Esophagus (tissue), 2 donors: Measurements from ENCODE around the gene KRTAP3-2. TPM values are rescaled to one million over a fixed set of nuclear protein-coding genes. Genes with fewer than 3 reads are reported as not detected.

Source experiments
- H3K27ac ChIP-seq, 2 donors: one replicate each; pipeline ENCODE4 v1.5.1; 2013; ENCODE audit warnings: low read depth in 2 of 2, mild to moderate bottlenecking in 2 of 2, inconsistent platforms in 1 of 2, low read length in 1 of 2, moderate library complexity in 1 of 2
- H3K27me3 ChIP-seq, 2 donors: one replicate each; pipeline ENCODE4 v1.6.1; 2013; ENCODE audit warnings: low read length in 2 of 2, control low read depth in 1 of 2, mild to moderate bottlenecking in 1 of 2; ENCODE audit not compliant: insufficient read depth in 2 of 2, control insufficient read depth in 1 of 2
- H3K36me3 ChIP-seq, 2 donors: one replicate each; pipeline ENCODE4 v1.6.1; 2013; ENCODE audit warnings: low read length in 1 of 2; ENCODE audit not compliant: control insufficient read depth in 2 of 2, insufficient read depth in 2 of 2
- H3K4me1 ChIP-seq, 2 donors: one replicate each; pipeline ENCODE4 v1.6.1; 2013; ENCODE audit warnings: low read length in 1 of 2; ENCODE audit not compliant: control insufficient read depth in 2 of 2, insufficient read depth in 2 of 2
- H3K4me3 ChIP-seq, 2 donors: one replicate each; pipeline ENCODE4 v1.5.1; 2013; ENCODE audit warnings: low read length in 2 of 2, mild to moderate bottlenecking in 2 of 2, low read depth in 1 of 2, moderate library complexity in 1 of 2
- H3K9me3 ChIP-seq, 2 donors: one replicate each; pipeline ENCODE4 v1.6.1; 2013; ENCODE audit warnings: mild to moderate bottlenecking in 2 of 2, low read depth in 1 of 2, low read length in 1 of 2, moderate library complexity in 1 of 2; ENCODE audit not compliant: control insufficient read depth in 2 of 2, insufficient read depth in 1 of 2
- WGBS, 2 donors: extraction: QIAGEN DNeasy Blood & Tissue Kit; methylation state at CpG; one replicate each; pipeline ENCODE4 v1.1.7; 2013; 5-methylcytosine and 5-hydroxymethylcytosine counted together
- polyA plus RNA-seq, 2 donors: library from polyadenylated mRNA; stranded (reverse); fragments of 200-250 nt; gene quantifications; one replicate each; pipeline ENCODE4 v1.2.3, GENCODE V29; 2013
- donor health status: healthy with polysubstance abuse.
- donor health status: Bipolar disorder and iron deficiency.

The KRTAP3-2 gene
- polyA plus RNA-seq, 2 donors, result 1.8 to 43.5 TPM

DNA sequence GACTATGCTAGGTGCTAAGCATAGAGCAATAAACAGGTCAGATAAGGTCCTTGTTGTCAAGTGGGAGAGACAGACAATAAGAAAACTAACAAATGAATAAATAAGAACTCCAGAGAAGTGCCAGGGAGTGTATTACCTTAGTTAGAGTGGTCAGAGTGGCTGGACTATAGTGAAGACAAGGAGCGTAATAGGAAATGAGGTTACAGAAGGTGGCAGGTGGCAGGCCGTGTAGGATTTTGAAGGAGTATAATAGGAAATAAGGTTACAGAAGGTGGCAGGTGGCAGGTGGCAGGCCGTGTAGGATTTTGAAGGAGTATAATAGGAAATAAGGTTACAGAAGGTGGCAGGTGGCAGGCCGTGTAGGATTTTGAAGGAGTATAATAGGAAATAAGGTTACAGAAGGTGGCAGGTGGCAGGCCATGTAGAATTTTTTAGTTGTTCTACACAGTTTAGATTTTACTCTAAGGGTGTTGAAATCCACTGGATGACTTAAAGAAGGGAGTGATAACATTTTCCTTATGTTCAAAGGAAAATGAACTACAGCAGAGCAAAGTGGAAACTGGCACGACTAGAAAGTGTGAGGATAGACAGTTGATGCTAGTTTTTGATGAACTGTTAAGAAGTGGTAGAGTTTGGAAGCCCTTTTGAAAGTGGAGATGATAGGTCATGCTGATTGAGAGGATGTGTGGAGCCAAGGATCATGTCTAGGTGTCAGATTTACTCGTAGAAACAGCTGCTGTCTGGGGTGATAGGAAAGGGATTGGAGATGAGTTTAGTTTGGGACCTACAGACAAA lies 12.8 kb upstream of the KRTAP3-2 start:
- H3K27ac ChIP-seq, result no peak overlapping the region
- no peaks in the 10 kb centered on the region for H3K36me3 ChIP-seq
- no peak overlapping the region for H3K4me3 ChIP-seq
- no peaks in the 10 kb centered on the region for H3K9me3 ChIP-seq
- 75 to 82% methylated on average over 6 of the region's 6 CpGs for WGBS, 2 donors
- no peaks in the 10 kb centered on the region for H3K27me3 ChIP-seq
- H3K4me1 ChIP-seq, result no peaks in the 10 kb centered on the region

DNA sequence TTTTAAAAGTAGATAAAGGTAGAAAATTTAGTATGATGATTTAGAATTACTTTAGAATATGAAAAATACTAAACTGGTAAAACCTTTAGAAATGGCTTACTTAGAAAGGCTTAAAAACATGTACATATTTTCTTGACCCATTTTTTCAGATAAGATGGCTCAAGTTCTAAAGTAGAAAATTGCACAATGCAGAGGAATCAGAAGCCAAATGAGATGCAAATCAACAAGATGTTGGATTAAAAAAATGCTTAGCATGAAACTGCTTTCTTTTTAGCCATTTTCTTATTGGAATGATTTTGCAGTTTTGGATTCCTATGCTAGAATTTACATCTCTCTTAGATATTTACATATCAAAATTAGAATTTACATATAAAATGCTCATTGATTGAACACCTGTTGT lies 10.7 kb upstream of the KRTAP3-2 start:
- Histone ChIP-seq H3K4me3 (no peak overlapping the region), H3K4me1 (no peaks in the 10 kb centered on the region), H3K27ac (no peak overlapping the region), H3K27me3 (no peaks in the 10 kb centered on the region), H3K9me3 (no peaks in the 10 kb centered on the region), H3K36me3 (no peaks in the 10 kb centered on the region)

DNA sequence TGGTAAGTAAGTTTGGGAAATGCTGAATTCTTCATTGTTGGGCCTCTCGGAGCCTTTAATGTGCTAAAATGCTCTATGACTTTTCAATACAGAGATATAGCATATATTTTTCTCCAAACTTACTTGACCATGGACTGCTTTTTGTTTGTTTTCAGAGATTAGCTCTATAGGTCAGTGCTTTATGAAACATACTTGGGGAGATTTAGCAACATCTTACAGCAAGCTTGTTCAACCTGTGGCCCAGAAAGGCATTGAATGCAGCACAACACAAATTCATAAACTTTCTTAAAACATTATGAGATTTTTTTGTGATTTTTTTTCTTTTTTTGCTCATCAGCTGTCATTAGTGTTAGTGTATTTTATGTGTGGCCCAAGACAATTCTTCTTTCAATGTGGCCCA lies 10.2 kb upstream of the KRTAP3-2 start:
- 84 to 95% methylated on average over 1 of the region's 1 CpG for WGBS, 2 donors
- H3K27me3 ChIP-seq, result no peaks in the 10 kb centered on the region
- H3K4me1 ChIP-seq, result no peaks in the 10 kb centered on the region
- H3K4me3 ChIP-seq, result no peak overlapping the region
- H3K36me3 ChIP-seq, result no peaks in the 10 kb centered on the region
- no peak overlapping the region for H3K27ac ChIP-seq
- H3K9me3 ChIP-seq, result no peaks in the 10 kb centered on the region

DNA sequence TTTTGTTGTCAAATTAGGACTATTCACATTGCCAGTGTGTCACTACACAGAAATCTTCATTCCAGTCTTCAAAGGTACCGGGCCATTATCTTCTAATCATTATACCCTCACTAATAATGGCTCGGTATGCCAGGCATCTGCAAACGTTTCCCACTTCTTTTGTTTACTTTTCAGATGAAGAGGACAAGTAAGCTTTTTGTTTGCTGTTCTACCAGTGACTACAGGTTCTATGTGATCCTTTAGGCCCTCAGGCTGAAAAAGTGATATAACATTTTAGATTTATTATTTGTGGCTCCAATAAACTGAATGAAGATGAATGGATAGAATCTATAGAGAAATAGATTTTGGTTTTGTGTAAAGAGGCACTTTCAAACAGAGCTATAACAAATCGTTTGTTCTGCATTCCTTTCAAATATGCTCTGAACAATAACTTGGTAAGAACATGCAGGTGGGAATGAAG lies 9.6 kb upstream of the KRTAP3-2 start:
- H3K27ac ChIP-seq, result no peak overlapping the region
- no peaks in the 10 kb centered on the region for H3K36me3 ChIP-seq
- 32 to 35% methylated on average over 4 of the region's 4 CpGs for WGBS, 2 donors
- H3K4me1 ChIP-seq, result no peaks in the 10 kb centered on the region
- H3K27me3 ChIP-seq, result no peaks in the 10 kb centered on the region
- no peak overlapping the region for H3K4me3 ChIP-seq
- no peaks in the 10 kb centered on the region for H3K9me3 ChIP-seq

DNA sequence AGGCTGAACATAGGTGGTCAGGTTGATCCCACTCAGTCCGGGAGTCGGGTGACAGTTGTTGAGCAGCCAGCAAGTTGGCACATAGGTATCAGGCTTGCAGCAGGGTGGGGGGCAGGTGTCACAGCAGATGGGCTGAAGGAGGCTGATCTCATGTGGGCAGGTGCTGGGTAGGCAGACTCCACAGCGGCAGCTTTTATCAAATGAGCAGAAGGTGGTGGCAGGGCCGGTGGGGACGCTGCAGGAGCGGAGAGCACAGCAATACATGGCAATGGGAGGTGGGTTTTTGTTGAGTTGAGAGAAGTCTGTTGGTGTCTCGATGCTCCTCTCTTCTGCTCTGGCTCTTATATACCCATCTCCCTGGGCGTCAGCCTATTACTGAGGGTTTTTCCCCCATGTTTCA lies 9.1 kb upstream of the KRTAP3-2 start, which contains the start of gene KRTAP3-1:
Gene KRTAP3-1, minus strand, starts transcription at position 318 of the 400 bp plus-strand sequence. Its CDS starts 54 bp downstream, at position 264.
- no peaks in the 10 kb centered on the region for H3K36me3 ChIP-seq
- H3K9me3 ChIP-seq, result no peaks in the 10 kb centered on the region
- no peaks in the 10 kb centered on the region for H3K27me3 ChIP-seq
- no peaks in the 10 kb centered on the region for H3K4me1 ChIP-seq
- H3K4me3 ChIP-seq, result no peak within 1 kb of the TSS
- 72 to 85% methylated on average over 8 of the region's 8 CpGs for WGBS, 2 donors
- H3K27ac ChIP-seq, result no peak within 1 kb of the TSS

DNA sequence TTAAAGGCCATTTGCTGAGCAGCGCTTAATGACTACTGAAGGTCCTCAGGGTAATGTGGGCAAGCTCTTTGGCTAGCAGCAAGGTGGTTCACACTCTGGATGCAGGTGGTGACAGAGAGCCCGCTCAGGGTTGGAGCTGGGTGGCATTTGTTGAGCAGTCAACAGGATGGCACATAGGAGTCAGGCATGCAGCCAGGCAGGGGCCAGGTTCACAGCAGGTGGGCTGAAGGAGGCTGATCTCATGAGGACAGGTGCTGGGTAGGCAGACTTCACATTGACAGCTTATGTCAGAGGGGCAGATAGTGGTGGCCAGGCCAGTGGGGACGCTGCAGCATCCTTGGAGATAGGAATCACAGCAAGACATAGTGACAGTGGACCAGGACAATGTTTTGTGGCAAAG lies 4.7 kb upstream of the KRTAP3-2 start:
- H3K9me3 ChIP-seq, result no peaks in the 10 kb centered on the region
- no peak overlapping the region for H3K4me3 ChIP-seq
- peaks cover 0 to 2% of the 10 kb centered on the region in 2 donors for H3K4me1 ChIP-seq
- no peaks in the 10 kb centered on the region for H3K36me3 ChIP-seq
- no peak overlapping the region for H3K27ac ChIP-seq
- no peaks in the 10 kb centered on the region for H3K27me3 ChIP-seq
- WGBS, 2 donors, result 82 to 94% methylated on average over 3 of the region's 3 CpGs

DNA sequence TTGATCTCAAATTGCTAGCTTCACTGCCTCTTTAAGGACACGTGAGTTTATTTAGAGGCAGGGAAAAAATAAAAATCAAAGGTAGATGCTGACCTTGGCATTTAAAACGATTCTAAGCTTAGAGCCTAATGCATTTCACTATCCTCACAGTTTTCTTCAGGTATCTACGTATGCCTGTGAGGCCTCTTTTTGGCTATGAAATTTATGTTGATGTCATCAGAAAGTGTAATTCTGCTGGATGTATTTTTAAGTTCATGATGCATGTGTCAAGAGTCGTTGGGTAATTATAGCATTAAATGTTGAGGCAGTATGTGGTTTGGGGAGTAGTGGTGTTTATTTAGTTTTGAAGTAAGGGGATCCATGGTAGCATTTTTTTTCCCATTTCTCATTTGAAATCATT lies 4.2 kb upstream of the KRTAP3-2 start:
- H3K9me3 ChIP-seq, result no peaks in the 10 kb centered on the region
- H3K4me1 ChIP-seq, result peaks cover 0 to 2% of the 10 kb centered on the region in 2 donors
- no peaks in the 10 kb centered on the region for H3K27me3 ChIP-seq
- no peaks in the 10 kb centered on the region for H3K36me3 ChIP-seq
- no peak overlapping the region for H3K27ac ChIP-seq
- no peak overlapping the region for H3K4me3 ChIP-seq
- 48 to 64% methylated on average over 4 of the region's 4 CpGs for WGBS, 2 donors

DNA sequence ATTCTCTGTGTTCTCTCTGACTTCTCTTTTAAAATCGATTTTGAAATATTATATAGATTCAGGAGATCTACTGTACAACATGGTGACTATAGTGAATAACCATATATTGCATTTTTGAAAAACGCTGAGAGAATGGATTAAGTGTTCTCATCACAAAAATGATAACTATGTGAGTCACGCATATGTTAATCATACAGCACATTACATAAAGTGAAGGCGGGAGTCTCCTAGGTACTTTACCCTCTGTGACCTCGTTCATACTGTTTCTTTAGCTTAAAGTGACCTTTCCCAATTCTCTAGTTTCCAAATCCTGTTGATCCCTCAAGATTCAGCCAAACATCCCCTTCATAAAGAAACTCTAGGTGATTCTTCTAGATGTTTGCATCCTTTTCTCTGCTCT lies 3.1 kb upstream of the KRTAP3-2 start:
- Histone ChIP-seq H3K27me3 (no peaks in the 10 kb centered on the region), H3K4me3 (no peak overlapping the region), H3K36me3 (no peaks in the 10 kb centered on the region), H3K27ac (no peak overlapping the region), H3K9me3 (no peaks in the 10 kb centered on the region), H3K4me1 (peaks cover 0 to 2% of the 10 kb centered on the region in 2 donors)
- WGBS, 2 donors, result 33 to 37% methylated on average over 5 of the region's 5 CpGs

DNA sequence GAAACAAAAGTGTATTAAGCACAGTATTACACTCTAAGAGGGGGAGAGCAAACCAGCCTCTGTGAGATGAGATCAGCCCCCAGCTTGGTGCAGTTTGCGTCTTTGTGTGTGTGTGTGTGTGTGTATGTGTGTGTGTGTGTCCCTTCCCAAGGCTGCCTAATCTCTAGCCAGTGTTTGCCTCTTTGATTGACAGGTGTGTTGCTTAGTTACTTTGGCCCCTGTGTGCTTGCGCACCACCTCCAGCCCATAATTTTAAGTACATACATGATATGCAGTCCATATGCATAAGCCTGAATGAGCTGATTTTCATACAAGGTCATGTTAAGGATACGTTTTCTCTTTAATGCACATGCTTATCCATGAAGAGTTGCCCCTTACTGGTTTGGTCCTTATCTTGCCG lies 2.1 kb upstream of the KRTAP3-2 start:
- Histone ChIP-seq H3K36me3 (no peaks in the 10 kb centered on the region), H3K4me3 (no peak overlapping the region), H3K9me3 (no peaks in the 10 kb centered on the region), H3K27me3 (no peaks in the 10 kb centered on the region), H3K27ac (no peak overlapping the region), H3K4me1 (peaks cover 0 to 2% of the 10 kb centered on the region in 2 donors)
- whole genome bisulfite sequencing, 2 donors, result 89 to 91% methylated on average over 4 of the region's 4 CpGs

DNA sequence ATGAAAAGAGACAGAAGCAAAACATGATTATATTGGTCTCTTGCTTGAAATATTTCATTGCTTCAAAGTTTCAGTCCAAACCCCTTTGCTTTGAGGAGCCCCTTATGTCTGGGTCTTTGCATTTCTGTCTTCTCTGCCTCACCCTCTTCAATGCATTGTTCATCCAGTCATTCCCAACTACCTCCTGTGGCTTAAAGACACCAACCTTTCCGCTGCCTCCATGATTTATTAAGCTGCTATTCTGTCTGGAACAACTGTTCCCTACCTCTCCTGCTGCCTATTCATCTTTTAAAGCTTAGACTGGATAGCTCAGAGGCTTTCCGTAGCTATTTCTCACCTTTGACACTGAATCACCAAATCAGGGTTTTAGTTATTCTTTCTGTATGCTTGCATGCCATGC lies 2.3 kb downstream of the KRTAP3-2 start:
- Histone ChIP-seq H3K9me3 (no peaks in the 10 kb centered on the region), H3K4me1 (peaks cover 0 to 2% of the 10 kb centered on the region in 2 donors), H3K27me3 (no peaks in the 10 kb centered on the region), H3K27ac (no peak overlapping the region), H3K36me3 (no peaks in the 10 kb centered on the region), H3K4me3 (no peak overlapping the region)
- 67% methylated on average over 2 of the region's 2 CpGs for WGBS, 2 donors
